Stimulated activated CD4-positive, alpha-beta T cell treated with anti-CD3 and anti-CD28 coated beads, Interleukin-1b, Interleukin-23, amount 100 ng/mL, for 24 hours (primary cell): ENCODE measurements around the gene HSD17B11.
"Not testable (repeated sequence)": the region's sequence is repeated elsewhere in the genome, so short reads cannot be mapped to it uniquely, and the experiment has no call there.

ENCODE experiments used
- DNase-seq, 4 experiments: peaks; one replicate each; pipeline ENCODE4 v3.0.0-alpha.2; 2020; ENCODE audit warnings: low read depth in 4 of 4, low spot score in 1 of 4

Gene HSD17B11

DNA sequence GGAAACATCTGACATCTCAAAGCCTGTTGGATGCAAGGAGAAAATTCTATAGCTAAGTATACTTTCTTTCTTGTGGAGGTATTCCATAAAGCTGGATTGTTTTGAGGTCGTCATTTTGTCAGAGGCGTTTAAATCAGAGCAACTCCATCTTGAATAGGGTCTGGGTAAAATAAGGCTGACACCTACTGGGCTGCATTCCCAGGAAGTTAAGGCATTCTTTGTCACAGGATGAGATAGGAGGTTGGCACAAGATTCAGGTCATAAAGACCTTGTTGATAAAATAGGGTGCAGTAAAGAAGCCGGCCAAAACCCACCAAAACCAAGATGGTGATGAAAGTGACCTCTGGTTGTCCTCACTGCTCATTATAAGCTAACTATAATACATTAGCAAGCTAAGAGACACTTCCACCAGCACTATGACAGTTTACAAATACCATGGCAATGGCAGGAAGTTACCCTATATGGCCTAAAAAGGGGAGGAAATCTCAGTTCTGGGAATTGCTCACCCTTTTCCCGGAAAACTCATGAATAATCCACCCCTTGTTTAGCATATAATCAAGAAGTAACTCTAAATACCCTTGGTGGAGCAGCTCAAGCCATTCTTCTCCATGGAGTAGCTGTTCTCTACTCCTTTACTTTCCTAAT lies 80.2 kb downstream of the HSD17B11 start:
- no peak for DNase-seq

DNA sequence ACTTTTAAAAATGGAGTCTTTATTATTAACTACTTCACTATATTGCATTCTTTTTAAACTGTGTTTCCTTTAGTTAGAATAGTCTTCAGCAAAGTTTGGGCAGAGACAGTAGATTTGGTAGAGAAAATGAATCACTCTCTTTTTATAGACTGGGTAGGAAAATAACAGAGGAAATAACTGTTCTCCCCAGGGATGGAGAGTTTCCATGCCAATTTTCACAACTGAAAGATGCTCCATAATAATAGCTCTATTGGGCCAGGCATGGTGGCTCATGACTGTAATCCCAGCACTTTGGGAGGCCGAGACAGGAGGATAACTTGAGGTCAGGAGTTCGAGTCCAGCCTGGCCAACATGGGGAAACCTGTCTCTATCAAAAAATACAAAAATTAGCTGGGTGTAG lies 81.4 kb downstream of the HSD17B11 start:
- no peak for DNase-seq

DNA sequence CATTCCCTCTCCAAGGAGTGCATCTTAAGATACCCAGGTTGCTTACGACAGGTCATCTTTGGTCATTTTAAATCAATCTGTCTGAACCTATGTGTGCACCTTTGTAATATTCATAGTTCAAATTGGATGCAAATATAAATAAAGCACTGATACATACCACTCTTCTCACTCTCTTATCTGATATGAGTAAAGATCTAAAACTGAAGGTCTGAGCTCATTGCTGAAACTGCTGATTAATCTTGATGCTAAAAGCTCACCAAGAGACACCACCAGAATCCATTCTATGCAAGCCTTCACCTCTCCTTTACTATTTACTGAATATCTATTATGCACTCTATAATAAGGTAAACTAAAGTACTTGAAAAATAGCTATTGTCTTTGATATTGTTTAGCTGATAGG lies 84.9 kb downstream of the HSD17B11 start:
- DNase-seq: no peak

DNA sequence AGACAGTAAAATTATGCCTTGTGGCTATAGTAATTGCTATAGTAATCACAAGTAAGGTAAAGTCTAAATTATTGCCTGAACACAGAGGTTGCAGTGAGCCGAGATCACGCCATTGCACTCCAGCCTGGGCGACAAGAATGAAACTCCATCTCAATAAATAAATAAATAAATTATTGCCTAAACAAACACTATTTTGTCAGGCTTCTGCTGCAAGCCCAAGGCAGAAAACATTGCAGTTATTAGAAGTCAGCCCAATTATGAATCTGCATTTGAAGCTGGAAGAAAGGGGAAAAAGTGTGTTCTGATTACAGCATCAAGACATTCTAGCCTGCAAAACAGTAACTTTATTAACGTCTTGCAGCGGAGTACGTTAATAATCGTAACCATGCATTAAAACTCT lies 85.4 kb downstream of the HSD17B11 start:
- DNase-seq: no peak

DNA sequence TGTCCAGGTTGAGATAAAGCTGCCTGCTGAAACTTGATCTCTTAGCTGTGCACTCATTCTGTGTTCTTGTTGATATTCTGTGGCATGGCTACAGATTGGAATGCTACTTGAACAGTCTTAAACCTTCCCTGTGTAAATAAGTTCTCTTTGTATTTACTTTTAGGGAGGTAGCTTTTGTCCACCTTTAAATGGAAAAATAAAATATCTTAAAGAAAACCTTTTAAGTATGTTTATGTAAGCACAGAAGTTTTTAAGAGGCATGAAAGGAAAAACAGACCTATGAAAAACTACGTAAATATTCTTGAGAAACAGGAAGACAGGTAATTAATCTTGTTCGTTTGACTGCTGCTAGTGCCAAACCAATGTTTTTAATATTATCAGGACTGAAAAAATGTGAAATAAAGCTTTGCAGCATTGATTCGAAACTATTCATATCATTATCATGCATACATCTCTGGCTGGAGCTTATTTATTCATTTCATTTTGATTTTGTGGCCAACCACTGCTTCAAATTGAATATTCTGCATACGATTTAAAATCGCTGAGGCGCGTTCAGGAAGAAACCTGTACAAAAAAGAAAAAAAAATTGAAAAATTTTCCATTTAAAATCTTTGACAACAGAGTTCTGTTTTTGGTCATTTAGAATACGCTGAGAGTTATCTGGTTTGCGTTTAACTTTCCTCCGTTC lies 86.1 kb downstream of the HSD17B11 start:
- no peak for DNase-seq

DNA sequence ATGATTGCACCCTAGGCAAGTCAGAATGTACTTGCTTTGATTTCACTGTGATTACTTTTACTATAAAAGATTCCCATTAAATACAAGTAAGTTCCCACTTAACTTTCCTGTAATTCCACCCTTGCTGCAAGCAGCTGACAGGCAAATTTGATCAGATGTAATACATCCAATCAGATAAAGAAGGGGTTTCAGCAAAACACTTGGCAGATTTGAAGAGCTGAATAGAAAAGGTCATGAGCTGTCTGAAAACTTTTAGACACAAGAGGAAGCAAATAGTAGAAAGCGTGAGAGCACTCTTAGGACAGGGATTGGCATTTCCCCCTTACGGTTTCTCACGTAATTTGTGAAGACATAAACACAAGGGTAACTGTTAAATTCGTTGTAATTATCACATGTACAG lies 91.1 kb downstream of the HSD17B11 start:
- DNase-seq: no peak

DNA sequence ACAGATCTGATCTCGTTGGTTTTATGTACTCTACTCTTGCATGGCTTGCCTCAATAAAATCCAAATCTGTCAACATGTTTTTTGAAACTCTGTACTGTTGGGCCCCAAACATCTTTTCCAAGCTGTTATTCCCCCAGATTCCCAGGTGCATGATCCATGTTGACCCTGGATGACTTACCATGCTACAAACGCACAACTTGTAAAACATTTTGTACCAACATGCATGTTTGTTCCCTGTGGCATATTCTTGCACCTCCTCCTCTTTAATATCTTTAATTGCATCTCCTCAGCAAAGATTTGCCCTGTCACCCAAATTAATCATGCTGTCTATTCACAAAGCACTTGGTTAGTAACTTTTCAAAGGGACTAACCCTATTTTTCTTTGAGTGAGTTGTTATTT lies 92.6 kb downstream of the HSD17B11 start:
- no peak for DNase-seq

DNA sequence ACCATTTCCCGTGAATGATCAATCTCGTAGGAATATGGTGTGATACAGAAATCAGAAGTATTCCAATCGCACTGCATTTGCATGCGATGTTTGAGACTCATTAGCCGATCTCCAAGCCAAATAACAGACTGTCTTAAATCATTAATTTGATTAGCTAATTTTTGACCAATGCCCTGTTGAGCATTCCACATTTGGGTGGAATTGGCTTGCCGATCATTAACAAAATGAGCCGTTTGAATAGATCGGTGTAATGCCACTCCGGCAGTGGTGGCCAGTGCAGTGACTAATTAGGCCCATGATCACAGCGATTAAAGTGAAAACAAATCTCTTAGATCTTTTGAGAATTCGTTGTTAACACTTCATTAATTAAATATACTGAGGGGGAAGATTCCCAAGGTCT lies 96.1 kb downstream of the HSD17B11 start:
- DNase-seq: not testable (repeated sequence)

DNA sequence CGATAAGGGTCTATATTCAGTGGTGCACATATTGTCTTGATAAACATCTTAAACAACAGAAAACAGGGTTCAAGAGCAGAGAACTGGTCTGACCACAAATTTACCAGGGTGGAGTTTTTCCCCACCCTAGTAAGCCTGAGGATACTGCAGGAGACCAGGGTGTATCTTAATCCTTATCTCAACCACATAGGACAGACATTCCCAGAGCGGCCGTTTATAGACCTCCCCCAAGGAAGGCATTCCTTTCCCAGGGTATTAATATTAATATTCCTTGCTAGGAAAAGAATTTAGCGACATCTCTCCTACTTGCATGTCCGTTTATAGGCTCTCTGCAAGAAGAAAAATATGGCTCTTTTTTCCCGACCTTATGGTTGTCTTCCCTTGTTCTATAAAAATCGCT lies 97.1 kb downstream of the HSD17B11 start:
- not testable (repeated sequence) for DNase-seq

DNA sequence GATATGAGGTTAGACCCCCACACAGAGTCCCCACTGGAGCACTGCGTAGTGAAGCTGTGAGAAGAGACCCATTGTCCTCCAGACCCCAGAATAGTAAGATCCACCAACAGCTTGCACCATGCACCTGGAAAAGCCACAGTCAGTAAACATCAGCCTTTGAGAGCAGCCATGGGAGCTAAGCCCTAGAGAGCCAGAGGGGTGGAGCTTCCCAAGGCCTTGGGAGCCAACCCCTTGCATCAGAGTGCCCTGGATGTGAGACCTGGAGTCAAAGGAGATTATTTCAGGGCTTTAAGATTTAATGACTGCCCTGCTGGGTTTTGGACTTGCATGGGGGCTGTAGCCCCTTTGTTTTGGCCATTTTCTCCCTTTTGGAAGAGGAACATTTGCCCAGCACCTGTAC lies 104.0 kb downstream of the HSD17B11 start:
- DNase-seq: no peak
